Upper lobe of right lung (tissue), 1 donor: Measurements from ENCODE around the gene HLA-DOB. TPM values are rescaled to one million over a fixed set of nuclear protein-coding genes. Genes with fewer than 3 reads are reported as not detected.

ENCODE experiments used
- ATAC-seq: fragments of 200-7000 bp; cut with Tn5 transposase; one replicate; pipeline ENCODE4 v1.9.1; 2020; ENCODE audit warnings: mild to moderate bottlenecking, moderate library complexity
- DNase-seq: peaks from one replicate; pipeline ENCODE4 v3.0.0-alpha.2; 2020
- H3K27ac ChIP-seq: fragments of 200-600 bp; one replicate; pipeline ENCODE4 v1.8.0; 2022
- H3K27me3 ChIP-seq: fragments of 200-600 bp; one replicate; pipeline ENCODE4 v1.8.0; 2022; ENCODE audit warnings: mild to moderate bottlenecking
- H3K36me3 ChIP-seq: fragments of 200-600 bp; one replicate; pipeline ENCODE4 v1.8.0; 2022
- H3K4me1 ChIP-seq: fragments of 200-600 bp; one replicate; pipeline ENCODE4 v1.8.0; 2022
- H3K4me3 ChIP-seq: fragments of 200-600 bp; one replicate; pipeline ENCODE4 v1.8.0; 2022; ENCODE audit warnings: mild to moderate bottlenecking
- H3K9me3 ChIP-seq: fragments of 200-600 bp; one replicate; pipeline ENCODE4 v1.8.0; 2022
- CTCF ChIP-seq: fragments of 200-600 bp; IDR thresholded peaks from one replicate; pipeline ENCODE4 v1.8.0; 2022; ENCODE audit warnings: antibody characterized with exemption
- intact Hi-C: fragments of 100-400 bp; cut with DNase I; formaldehyde crosslinking; loops from one replicate; pipeline ENCODE4 v1.11.0; 2022
- total RNA-seq: library from RNA; stranded (reverse); fragmentation: NEBNext Ultra II Directional; extraction: Animal tissue kit (Norgen Biotek cat#: 25700); gene quantifications from one replicate; pipeline ENCODE4 v1.2.1, GENCODE V29; 2021
- donor health status: DM: no; HTN: yes; CAD: no; lungs with severe emphysema.

Gene HLA-DOB
- total RNA-seq, 1 donor from 2014 or later, result 0.64 TPM

- H3K4me3 ChIP-seq, result no peak overlapping the region
- TF ChIP-seq CTCF, result no peak
- peaks cover 16% of the 10 kb centered on the region for H3K27me3 ChIP-seq
- intact Hi-C loops, result no loop called here
- H3K9me3 ChIP-seq, result no peaks in the 10 kb centered on the region
- H3K27ac ChIP-seq, result no peak overlapping the region
- ATAC-seq (no peak), DNase-seq (no peak)
- no peaks in the 10 kb centered on the region for H3K36me3 ChIP-seq
- H3K4me1 ChIP-seq, result no peaks in the 10 kb centered on the region
These were observed 13.4 kb downstream of the HLA-DOB start for GRCh38 chr6:32803416-32803815.

- H3K4me1 ChIP-seq, result no peaks in the 10 kb centered on the region
- intact Hi-C loops, result loop anchor here (5.0 kb wide), 1 partner anchor 387 kb away; no protein-coding TSS in a partner anchor
- no peaks in the 10 kb centered on the region for H3K36me3 ChIP-seq
- no peak for ATAC-seq
- no peak for DNase-seq
- H3K4me3 ChIP-seq, result no peak overlapping the region
- no peak for TF ChIP-seq CTCF
- H3K27ac ChIP-seq, result no peak overlapping the region
- H3K27me3 ChIP-seq, result peaks cover 10% of the 10 kb centered on the region
- no peaks in the 10 kb centered on the region for H3K9me3 ChIP-seq
These were observed 17.1 kb downstream of the HLA-DOB start for GRCh38 chr6:32799740-32800139.

GRCh38 chr6:32799168-32799567 is 17.6 kb downstream of the HLA-DOB start:
- no peaks in the 10 kb centered on the region for H3K9me3 ChIP-seq
- peaks cover 10% of the 10 kb centered on the region for H3K27me3 ChIP-seq
- ATAC-seq (no peak), DNase-seq (no peak)
- intact Hi-C loops, result loop anchor here (5.0 kb wide), 1 partner anchor 387 kb away; no protein-coding TSS in a partner anchor
- no peaks in the 10 kb centered on the region for H3K4me1 ChIP-seq
- no peak for TF ChIP-seq CTCF
- H3K4me3 ChIP-seq, result no peak overlapping the region
- no peaks in the 10 kb centered on the region for H3K36me3 ChIP-seq
- H3K27ac ChIP-seq, result no peak overlapping the region

GRCh38 chr6:32796848-32797776 is 19.7 kb downstream of the HLA-DOB start:
- peak; percentile 92 for TF ChIP-seq CTCF
- DNase-seq (peak; percentile 83), ATAC-seq (peak; percentile 85)
- intact Hi-C loops, result loop anchor here (5.0 kb wide), 1 partner anchor 385 kb away; no protein-coding TSS in a partner anchor
- Histone ChIP-seq H3K4me3 (peak overlapping the region; percentile 17), H3K27ac (no peak overlapping the region), H3K9me3 (no peaks in the 10 kb centered on the region), H3K27me3 (peaks cover 11% of the 10 kb centered on the region), H3K36me3 (no peaks in the 10 kb centered on the region), H3K4me1 (no peaks in the 10 kb centered on the region)

DNA sequence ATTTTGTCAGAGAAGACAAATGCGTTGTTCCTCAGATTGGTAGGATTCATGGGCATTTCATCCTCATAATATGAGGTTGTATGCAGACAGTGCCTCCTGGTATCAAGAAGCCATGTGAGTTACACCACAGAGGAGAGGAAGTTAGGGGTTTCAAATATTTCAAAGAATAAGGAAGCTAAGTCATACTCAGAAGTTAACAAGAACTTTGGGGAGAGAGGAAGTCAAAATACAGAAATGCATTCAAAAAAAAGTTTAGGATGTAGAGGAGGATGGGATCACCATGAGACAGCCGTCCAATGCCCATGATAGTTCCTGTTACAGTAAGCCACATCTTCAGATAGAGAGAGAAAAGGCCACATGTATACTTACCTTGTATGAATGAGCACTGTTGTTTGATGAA is 22.3 kb downstream of the HLA-DOB start:
- intact Hi-C loops, result no loop called here
- no peak for TF ChIP-seq CTCF
- no peaks in the 10 kb centered on the region for H3K9me3 ChIP-seq
- peaks cover 14% of the 10 kb centered on the region for H3K27me3 ChIP-seq
- no peak overlapping the region for H3K4me3 ChIP-seq
- peak; percentile 75 for ATAC-seq
- no peak overlapping the region for H3K27ac ChIP-seq
- H3K36me3 ChIP-seq, result no peaks in the 10 kb centered on the region
- DNase-seq, result no peak
- no peaks in the 10 kb centered on the region for H3K4me1 ChIP-seq
